SJSA1 (cell line): ENCODE results near the gene IL10RB. TPM values are rescaled to one million over a fixed set of nuclear protein-coding genes. Genes with fewer than 3 reads are reported as not detected.

ENCODE experiments used
- DNase-seq, 2 experiments: peaks; one replicate each; pipeline ENCODE4 v3.0.0-alpha.2; 2015 to 2020; ENCODE audit warnings: low spot score in 2 of 2, low read depth in 1 of 2
- H3K27ac ChIP-seq: fragments of 250-450 bp; sonication (Bioruptor Pico); 2 replicates; pipeline ENCODE4 v1.5.1; 2020; ENCODE audit warnings: mild to moderate bottlenecking, moderate library complexity
- H3K27me3 ChIP-seq: fragments of 250-450 bp; sonication (Bioruptor Pico); replicated peaks from 2 replicates; pipeline ENCODE4 v1.5.1; 2020; ENCODE audit warnings: mild to moderate bottlenecking, moderate library complexity
- H3K36me3 ChIP-seq: fragments of 250-450 bp; sonication (Bioruptor Pico); 2 replicates; pipeline ENCODE4 v1.5.1; 2020; ENCODE audit warnings: mild to moderate bottlenecking
- H3K4me1 ChIP-seq: fragments of 250-450 bp; sonication (Bioruptor Pico); replicated peaks from 2 replicates; pipeline ENCODE4 v1.6.1; 2021; ENCODE audit warnings: mild to moderate bottlenecking
- H3K4me3 ChIP-seq: fragments of 250-450 bp; sonication (Bioruptor Pico); 2 replicates; pipeline ENCODE4 v1.5.1; 2020; ENCODE audit warnings: mild to moderate bottlenecking
- H3K9me3 ChIP-seq: fragments of 250-450 bp; sonication (Bioruptor Pico); replicated peaks from 2 replicates; pipeline ENCODE4 v1.5.1; 2020; ENCODE audit warnings: mild to moderate bottlenecking
- total RNA-seq: library from RNA; depleted of rRNA; stranded (reverse); fragments of >200 nt; shearing (Covaris generic); gene quantifications from 2 replicates; pipeline ENCODE4 v1.2.3, GENCODE V29; 2014

Gene IL10RB
- total RNA-seq, 1 experiment from 2014 or later = 77.5 TPM

GRCh38 chr21:33289199-33289819, 23.1 kb downstream of the IL10RB start:
- Histone ChIP-seq H3K4me3 (no peak overlapping the region), H3K27me3 (no peaks in the 10 kb centered on the region), H3K27ac (peak overlapping the region; percentile 45), H3K36me3 (peaks cover 67% of the 10 kb centered on the region), H3K9me3 (no peaks in the 10 kb centered on the region; the same call in 1 of the 2 replicates), H3K4me1 (peaks cover 44% of the 10 kb centered on the region)
- DNase-seq = peak; percentile 83 to 86

- DNase-seq = no peak
- no peaks in the 10 kb centered on the region; the same call in 1 of the 2 replicates for H3K9me3 ChIP-seq
- peaks cover 61% of the 10 kb centered on the region for H3K36me3 ChIP-seq
- H3K4me1 ChIP-seq = peaks cover 44% of the 10 kb centered on the region
- no peaks in the 10 kb centered on the region for H3K27me3 ChIP-seq
- H3K4me3 ChIP-seq = no peak overlapping the region
- no peak overlapping the region for H3K27ac ChIP-seq
Measured at GRCh38 chr21:33290441-33290840, 24.3 kb downstream of the IL10RB start.

DNA sequence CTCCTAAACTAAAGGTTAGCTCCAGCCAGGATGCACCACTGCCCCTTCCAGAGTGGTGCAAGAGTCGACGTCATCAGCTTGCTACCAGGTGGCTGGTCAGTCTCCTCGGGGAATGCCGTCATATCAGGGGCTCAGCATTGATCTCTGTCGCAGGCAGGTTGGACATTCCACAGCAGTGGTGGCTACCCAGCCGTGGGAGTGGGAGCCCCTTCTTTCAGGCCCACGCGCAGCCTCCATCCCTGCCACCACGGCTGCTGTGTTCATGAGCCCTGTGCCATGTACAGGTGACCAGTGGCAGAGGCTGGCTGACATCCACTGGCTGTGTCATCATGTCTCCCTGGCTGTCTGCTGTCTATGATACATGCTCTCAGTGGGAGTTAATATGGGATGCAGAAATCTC, 25.5 kb downstream of the IL10RB start:
- peaks cover 32% of the 10 kb centered on the region for H3K4me1 ChIP-seq
- H3K27me3 ChIP-seq = no peaks in the 10 kb centered on the region
- no peak overlapping the region for H3K27ac ChIP-seq
- peaks cover 58% of the 10 kb centered on the region for H3K36me3 ChIP-seq
- DNase-seq = no peak
- H3K4me3 ChIP-seq = no peak overlapping the region
- no peaks in the 10 kb centered on the region; the same call in 1 of the 2 replicates for H3K9me3 ChIP-seq

- Histone ChIP-seq H3K4me1 (peaks cover 21% of the 10 kb centered on the region), H3K27me3 (no peaks in the 10 kb centered on the region), H3K9me3 (no peaks in the 10 kb centered on the region; the same call in 1 of the 2 replicates), H3K36me3 (peaks cover 61% of the 10 kb centered on the region), H3K27ac (no peak overlapping the region), H3K4me3 (no peak overlapping the region)
- DNase-seq = no peak
Measured at GRCh38 chr21:33292724-33293123, 26.6 kb downstream of the IL10RB start.

GRCh38 chr21:33293136-33293535, 27.0 kb downstream of the IL10RB start:
- DNase-seq = no peak
- Histone ChIP-seq H3K36me3 (peaks cover 57% of the 10 kb centered on the region), H3K27ac (no peak overlapping the region), H3K9me3 (no peaks in the 10 kb centered on the region; the same call in 1 of the 2 replicates), H3K27me3 (no peaks in the 10 kb centered on the region), H3K4me3 (no peak overlapping the region), H3K4me1 (peaks cover 17% of the 10 kb centered on the region)

DNA sequence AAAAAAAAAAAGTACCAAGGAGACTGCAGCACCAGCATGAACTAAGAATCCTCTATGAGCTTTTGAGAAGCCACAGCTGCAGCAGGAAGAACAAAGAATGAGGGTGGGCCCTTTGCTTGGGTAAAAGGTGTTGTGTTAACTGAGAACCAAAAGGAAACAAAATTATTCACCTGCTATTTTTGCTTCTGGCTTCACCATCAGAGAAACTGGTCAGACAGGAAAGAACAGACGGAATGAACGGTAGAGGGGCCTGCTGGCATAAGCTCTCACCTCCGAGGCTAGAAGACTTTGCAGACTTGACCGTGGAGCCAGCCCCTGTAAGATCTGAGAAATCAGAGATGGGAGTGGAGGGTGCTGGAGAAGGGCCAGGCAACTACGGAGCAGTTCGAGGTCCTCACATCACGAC, 27.6 kb downstream of the IL10RB start:
- no peak overlapping the region for H3K4me3 ChIP-seq
- H3K27me3 ChIP-seq = no peaks in the 10 kb centered on the region
- H3K9me3 ChIP-seq = no peaks in the 10 kb centered on the region; the same call in 1 of the 2 replicates
- no peak for DNase-seq
- peaks cover 11% of the 10 kb centered on the region for H3K4me1 ChIP-seq
- H3K36me3 ChIP-seq = peaks cover 50% of the 10 kb centered on the region
- no peak overlapping the region for H3K27ac ChIP-seq

DNA sequence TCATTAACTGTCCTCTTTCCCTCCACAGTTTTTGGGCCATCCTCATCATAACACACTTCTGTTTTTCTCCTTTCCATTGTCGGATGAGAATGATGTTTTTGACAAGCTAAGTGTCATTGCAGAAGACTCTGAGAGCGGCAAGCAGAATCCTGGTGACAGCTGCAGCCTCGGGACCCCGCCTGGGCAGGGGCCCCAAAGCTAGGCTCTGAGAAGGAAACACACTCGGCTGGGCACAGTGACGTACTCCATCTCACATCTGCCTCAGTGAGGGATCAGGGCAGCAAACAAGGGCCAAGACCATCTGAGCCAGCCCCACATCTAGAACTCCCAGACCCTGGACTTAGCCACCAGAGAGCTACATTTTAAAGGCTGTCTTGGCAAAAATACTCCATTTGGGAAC, 30.0 kb downstream of the IL10RB start:
- H3K36me3 ChIP-seq = peaks cover 39% of the 10 kb centered on the region
- no peaks in the 10 kb centered on the region for H3K27me3 ChIP-seq
- H3K9me3 ChIP-seq = no peaks in the 10 kb centered on the region
- peaks cover 3% of the 10 kb centered on the region; the same call in 1 of the 2 replicates for H3K4me1 ChIP-seq
- no peak for DNase-seq
- H3K27ac ChIP-seq = no peak overlapping the region
- no peak overlapping the region for H3K4me3 ChIP-seq

DNA sequence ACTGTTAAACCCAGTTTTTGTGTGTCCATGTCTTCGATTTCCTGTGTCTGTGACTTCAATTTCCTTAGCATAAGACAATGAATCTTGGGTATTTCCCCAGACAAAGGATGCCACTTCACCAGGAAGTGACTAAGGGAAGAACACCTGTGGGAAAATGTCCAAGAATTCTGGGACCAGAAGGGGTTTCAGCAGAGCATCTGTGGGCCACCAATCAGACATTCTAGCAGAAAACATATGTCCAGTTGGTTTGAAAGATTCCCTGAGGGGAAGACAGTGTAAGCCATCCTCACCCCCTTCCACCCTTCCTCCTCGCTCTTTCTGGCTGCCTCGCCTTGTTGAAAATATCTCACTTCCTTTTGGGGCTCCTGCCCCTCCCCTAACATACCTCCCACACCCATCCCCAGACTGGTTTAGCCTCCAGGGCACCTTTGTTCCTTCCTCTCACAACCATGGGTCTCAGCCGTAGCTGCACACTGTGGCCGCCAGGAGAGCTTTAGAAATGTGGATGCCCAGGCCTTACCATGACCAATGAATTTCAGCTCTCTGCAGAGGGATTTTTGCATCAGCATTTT, 33.1 kb downstream of the IL10RB start:
- DNase-seq = no peak
- no peak overlapping the region for H3K27ac ChIP-seq
- peaks cover 7% of the 10 kb centered on the region; the same call in 1 of the 2 replicates for H3K4me1 ChIP-seq
- no peaks in the 10 kb centered on the region for H3K9me3 ChIP-seq
- H3K27me3 ChIP-seq = no peaks in the 10 kb centered on the region
- peaks cover 15% of the 10 kb centered on the region for H3K36me3 ChIP-seq
- no peak overlapping the region for H3K4me3 ChIP-seq

DNA sequence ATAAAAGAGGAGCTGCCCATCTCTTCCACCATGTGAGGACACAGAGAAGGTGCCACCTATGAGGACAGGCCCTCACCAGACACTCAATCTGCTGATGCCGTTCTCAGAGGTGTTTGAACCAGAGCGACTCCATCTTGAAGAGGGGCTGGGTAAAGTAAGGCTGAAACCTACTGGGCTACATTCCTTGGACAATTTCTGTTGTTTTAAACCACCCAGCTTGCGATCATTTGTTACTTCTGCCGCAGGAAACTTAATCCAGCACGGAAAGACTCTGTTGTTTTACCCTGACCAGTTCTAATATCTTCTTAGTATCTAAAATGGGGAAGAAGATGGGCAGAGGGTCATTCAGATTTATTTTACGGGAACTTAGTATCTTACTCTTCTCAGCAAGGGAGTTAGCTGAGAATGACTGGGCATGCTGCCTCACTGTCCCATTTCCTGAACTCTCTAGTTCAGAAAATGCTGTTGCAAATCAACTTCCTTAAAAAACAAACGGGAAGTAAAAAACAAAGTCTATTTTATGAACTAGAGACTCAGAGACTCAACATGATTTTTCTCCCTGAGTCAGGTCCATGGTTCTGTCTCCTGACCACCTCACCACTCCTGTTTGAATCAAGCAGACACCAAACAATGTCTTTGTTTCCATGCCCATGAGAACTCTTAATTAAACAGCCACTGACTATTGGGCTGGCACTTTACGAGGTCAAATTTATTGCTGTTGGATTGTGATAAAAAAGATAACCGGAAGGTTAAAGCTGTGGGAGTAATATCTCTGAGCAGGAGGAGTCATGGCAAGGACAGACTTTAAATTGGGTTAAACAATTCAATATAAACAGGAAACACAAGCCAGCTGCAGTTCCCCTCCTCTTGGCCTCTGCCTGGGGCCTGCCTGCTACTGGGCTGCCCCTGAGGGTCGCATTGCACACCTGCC, 34.8 kb downstream of the IL10RB start:
- H3K4me3 ChIP-seq = no peak overlapping the region
- H3K27ac ChIP-seq = no peak overlapping the region
- H3K9me3 ChIP-seq = no peaks in the 10 kb centered on the region
- no peaks in the 10 kb centered on the region for H3K27me3 ChIP-seq
- H3K36me3 ChIP-seq = peaks cover 9% of the 10 kb centered on the region; the same call in 1 of the 2 replicates
- no peak for DNase-seq
- peaks cover 7% of the 10 kb centered on the region; the same call in 1 of the 2 replicates for H3K4me1 ChIP-seq

GRCh38 chr21:33301632-33302002, 35.5 kb downstream of the IL10RB start:
- no peak for DNase-seq
- H3K36me3 ChIP-seq = 0 out of 2 replicates have a peak, but pooled peaks cover 3% of the 10 kb centered on the region
- no peaks in the 10 kb centered on the region for H3K9me3 ChIP-seq
- no peak overlapping the region for H3K4me3 ChIP-seq
- peaks cover 7% of the 10 kb centered on the region; the same call in 1 of the 2 replicates for H3K4me1 ChIP-seq
- no peaks in the 10 kb centered on the region for H3K27me3 ChIP-seq
- no peak overlapping the region for H3K27ac ChIP-seq

- Histone ChIP-seq H3K4me1 (peaks cover 7% of the 10 kb centered on the region; the same call in 1 of the 2 replicates), H3K27me3 (no peaks in the 10 kb centered on the region), H3K4me3 (no peak overlapping the region), H3K27ac (no peak overlapping the region), H3K9me3 (no peaks in the 10 kb centered on the region), H3K36me3 (0 out of 2 replicates have a peak, but pooled peaks cover under 1% of the 10 kb centered on the region)
- DNase-seq = no peak
Measured at GRCh38 chr21:33302055-33302454, 35.9 kb downstream of the IL10RB start.

DNA sequence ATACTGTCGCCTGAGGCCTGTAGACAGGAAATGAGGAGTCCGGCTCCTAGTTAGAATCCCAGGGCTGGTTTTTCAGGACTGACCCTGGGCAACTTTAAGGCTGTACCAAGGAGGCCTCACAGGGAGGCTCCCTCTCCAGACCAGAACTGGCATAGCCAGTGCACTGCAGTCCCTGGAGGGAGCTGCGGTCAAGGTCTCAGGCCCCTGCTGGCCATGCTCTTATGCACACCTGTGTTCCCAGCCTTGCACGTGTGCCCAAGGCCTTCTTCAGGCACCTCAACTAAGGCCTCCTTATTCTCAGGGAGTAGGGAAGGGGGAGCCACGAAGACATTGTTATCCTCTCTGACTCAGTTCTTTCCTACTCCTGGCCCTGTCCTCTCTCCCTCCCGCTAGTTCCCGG, 36.6 kb downstream of the IL10RB start:
- Histone ChIP-seq H3K36me3 (no peaks in the 10 kb centered on the region), H3K27me3 (no peaks in the 10 kb centered on the region)

DNA sequence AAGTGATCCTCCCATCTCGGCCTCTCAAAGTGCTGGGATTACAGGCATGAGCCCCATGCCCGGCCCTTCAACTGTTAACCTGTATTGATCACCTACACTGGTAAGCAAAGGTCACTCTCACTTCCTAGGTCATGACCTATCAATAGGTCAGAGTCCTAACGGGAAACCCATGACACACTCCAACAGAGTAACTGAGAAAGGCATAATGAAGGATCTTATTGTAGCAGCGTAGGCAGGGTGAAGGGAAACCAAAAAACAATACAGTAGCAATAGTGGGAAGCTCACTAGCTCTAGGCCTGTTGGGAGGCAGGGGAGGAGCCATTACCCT, 39.1 kb downstream of the IL10RB start:
- Histone ChIP-seq H3K27me3 (no peaks in the 10 kb centered on the region), H3K9me3 (no peaks in the 10 kb centered on the region), H3K4me1 (peaks cover 7% of the 10 kb centered on the region; the same call in 1 of the 2 replicates), H3K27ac (no peak overlapping the region), H3K4me3 (no peak overlapping the region), H3K36me3 (no peaks in the 10 kb centered on the region)
- peak in 1 of 2 experiments; percentile 12 for DNase-seq

More for the DNA sequence above, 36.6 kb downstream of the IL10RB start:
- H3K4me1 ChIP-seq = peaks cover 7% of the 10 kb centered on the region; the same call in 1 of the 2 replicates
- no peak overlapping the region for H3K4me3 ChIP-seq
- no peaks in the 10 kb centered on the region for H3K9me3 ChIP-seq
- DNase-seq = no peak
- H3K27ac ChIP-seq = no peak overlapping the region
